ENCODE data around the gene DOC2A. TPM values are rescaled to one million over a fixed set of nuclear protein-coding genes. Genes with fewer than 3 reads are reported as not detected.

DOC2A gene
- total RNA-seq, 1 donor from 2014 or later = not detected

GRCh38 chr16:29990034-29990433 is 20.8 kb downstream of the DOC2A start:
- no peak for DNase-seq (ENCODE audit: low read depth)

- DNase-seq (ENCODE audit: low read depth) = no peak
Observed at GRCh38 chr16:29989111-29989858, 21.5 kb downstream of the DOC2A start.

DNA sequence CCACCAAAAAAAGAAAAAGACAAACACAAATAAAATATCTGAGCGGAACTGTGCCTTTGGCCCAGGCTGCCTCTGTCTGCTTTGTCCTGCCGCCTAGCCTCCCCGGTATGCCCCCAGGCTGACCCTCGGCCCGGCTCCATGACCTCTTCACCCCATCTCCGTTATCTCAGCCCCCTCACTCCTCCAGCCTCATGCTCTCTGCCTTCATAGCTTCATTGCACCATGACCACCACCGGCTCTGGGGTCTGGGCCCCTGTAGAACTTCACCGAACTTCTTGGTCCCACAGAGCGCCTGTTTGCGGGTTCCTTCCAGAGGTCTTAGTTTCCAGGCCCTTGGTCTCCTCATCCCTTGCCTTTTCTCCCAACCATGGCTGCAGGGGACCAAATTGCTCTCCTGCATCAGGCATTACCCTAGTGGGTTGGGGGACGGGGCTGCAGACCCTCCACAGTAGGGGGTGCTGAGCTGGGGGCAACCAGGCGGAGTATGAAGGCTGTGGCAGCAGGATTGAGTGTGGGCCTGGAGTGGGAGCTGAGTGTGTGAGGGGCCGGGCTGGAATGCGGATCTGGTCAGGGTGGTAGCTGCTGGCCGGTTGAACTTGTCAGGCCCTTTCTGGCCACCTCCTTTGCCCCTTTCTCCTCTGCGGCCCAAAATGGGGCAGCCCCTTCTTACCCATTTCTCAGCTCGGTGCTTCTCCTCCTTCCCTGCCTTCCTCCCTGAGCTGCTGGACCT is 22.3 kb downstream of the DOC2A start:
- DNase-seq (ENCODE audit: low read depth) = no peak

GRCh38 chr16:29987371-29988085 is 23.3 kb downstream of the DOC2A start:
- DNase-seq (ENCODE audit: low read depth) = no peak

DNA sequence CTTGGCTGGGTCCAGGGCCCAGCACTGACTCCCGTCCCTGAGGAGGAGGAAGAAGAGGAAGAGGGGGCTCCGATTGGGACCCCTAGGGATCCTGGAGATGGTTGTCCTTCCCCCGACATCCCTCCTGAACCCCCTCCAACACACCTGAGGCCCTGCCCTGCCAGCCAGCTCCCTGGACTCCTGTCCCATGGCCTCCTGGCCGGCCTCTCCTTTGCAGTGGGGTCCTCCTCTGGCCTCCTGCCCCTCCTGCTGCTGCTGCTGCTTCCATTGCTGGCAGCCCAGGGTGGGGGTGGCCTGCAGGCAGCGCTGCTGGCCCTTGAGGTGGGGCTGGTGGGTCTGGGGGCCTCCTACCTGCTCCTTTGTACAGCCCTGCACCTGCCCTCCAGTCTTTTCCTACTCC is 23.9 kb downstream of the DOC2A start:
- DNase-seq (ENCODE audit: low read depth) = no peak

GRCh38 chr16:29986231-29986630 is 24.6 kb downstream of the DOC2A start:
- no peak for DNase-seq (ENCODE audit: low read depth)

GRCh38 chr16:29985271-29985811 is 25.5 kb downstream of the DOC2A start:
- no peak for DNase-seq (ENCODE audit: low read depth)

- DNase-seq (ENCODE audit: low read depth) = no peak
Observed at GRCh38 chr16:29984764-29985147, 26.1 kb downstream of the DOC2A start.

- DNase-seq (ENCODE audit: low read depth) = no peak
Observed at GRCh38 chr16:29984137-29984763, 26.6 kb downstream of the DOC2A start.

DNA sequence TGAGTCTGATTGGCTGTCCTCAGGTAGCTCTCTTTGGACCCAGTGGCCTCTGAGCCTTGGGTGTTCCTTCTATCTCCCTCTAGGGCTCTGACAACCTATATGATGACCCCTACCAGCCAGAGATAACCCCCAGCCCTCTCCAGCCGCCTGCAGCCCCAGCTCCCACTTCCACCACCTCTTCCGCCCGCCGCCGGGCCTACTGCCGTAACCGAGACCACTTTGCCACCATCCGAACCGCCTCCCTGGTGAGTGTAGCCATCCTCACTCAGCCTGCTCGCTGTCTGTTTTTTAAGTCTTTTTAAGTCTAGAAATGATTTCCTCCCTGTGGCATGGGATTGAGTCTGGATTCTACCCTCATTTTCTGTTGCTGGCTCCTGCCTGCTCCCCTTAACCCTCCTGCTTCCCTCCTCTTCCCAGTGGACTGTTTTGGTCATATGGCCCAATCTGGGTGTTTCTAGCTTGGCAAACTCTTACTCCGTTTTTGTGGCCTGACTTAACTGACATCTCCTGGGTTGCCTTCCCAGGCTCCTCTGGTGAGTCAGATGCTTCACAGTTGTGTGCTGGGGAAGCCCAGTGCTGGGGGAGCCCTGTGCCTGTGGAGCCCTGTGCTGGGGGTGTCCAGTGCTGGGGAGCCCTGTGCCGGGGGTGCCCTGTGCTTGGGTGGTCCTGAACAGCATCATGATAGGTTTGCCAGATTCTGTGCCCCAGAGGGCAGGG is 27.2 kb downstream of the DOC2A start:
- no peak for DNase-seq (ENCODE audit: low read depth)

- DNase-seq (ENCODE audit: low read depth) = no peak
Observed at GRCh38 chr16:29982560-29983419, 28.0 kb downstream of the DOC2A start.

GRCh38 chr16:29978564-29979270 is 32.1 kb downstream of the DOC2A start:
- DNase-seq (ENCODE audit: low read depth) = no peak

- no peak for DNase-seq (ENCODE audit: low read depth)
Observed at GRCh38 chr16:29978081-29978480, 32.7 kb downstream of the DOC2A start.

- no peak for DNase-seq (ENCODE audit: low read depth)
Observed at GRCh38 chr16:29977063-29977825, 33.6 kb downstream of the DOC2A start.

GRCh38 chr16:29975811-29976511 is 34.9 kb downstream of the DOC2A start:
- DNase-seq (ENCODE audit: low read depth) = no peak

GRCh38 chr16:29975134-29975538 is 35.7 kb downstream of the DOC2A start:
- no peak for DNase-seq (ENCODE audit: low read depth)

DNA sequence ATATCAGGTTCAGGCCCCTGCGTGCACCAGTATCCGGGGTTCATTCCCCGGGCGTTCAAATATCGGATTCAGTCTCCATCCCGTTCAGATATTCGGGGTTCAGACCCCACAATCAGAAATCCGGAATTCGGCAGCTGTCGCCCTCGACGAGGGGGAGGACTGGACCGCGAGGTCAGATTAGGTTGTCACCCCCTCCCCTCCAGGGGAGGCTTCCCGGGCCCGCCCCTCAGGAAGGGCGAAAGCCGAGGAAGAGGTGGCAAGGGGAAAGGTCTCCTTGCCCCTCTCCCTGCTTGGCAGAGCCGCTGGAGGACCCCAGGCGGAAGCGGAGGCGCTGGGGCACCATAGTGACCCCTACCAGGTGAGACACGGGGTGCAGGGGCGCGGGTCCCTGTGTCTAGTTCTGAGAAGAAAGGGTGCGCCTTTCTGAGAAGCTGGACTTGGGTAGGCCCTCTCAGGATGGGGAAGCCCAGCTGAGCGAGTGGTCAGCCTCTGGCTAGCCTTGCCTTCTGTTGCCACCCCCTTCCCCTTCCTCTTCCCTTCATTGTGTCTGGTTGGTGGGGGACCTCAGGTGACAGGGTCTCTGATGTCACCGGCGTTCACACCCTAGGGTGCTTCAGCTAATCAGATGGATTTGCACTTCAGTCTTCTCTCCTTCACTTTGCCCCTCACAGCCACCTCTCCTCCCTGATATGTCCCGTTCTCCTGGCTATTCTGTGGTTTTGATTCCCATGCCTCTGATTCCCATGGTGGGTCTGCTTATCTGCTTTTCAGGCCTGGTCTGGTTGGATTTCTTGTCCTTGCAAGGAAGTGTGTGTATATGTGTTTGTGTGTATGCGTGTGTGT is 36.3 kb downstream of the DOC2A start:
- DNase-seq (ENCODE audit: low read depth) = no peak
